NCI-H1105 treated with DMSO at 0.1 percent for 48 hours (cell line): ENCODE data around the gene PCP2.

Experiments used
- DNase-seq: peaks from one replicate; lab custom pipeline; 2025; lab: John Stamatoyannopoulos, UW

PCP2 gene

GRCh38 chr19:7633698-7634097, at the start of gene PCP2:
TSS of gene PCP2 (minus strand) at chr19:7633719. CDS start at chr19:7633457, 262 bp downstream.
- DNase-seq, result no peak

GRCh38 chr19:7682175-7682855, 48.8 kb upstream of the PCP2 start:
- DNase-seq, result no peak

- DNase-seq, result no peak
Measured at GRCh38 chr19:7681340-7682174, 48.0 kb upstream of the PCP2 start.

- peak; percentile 74 for DNase-seq
Measured at GRCh38 chr19:7680606-7681339, 47.3 kb upstream of the PCP2 start, which contains the start of gene TRAPPC5. TSS of gene TRAPPC5 (plus strand) at chr19:7680833. CDS start at chr19:7682254, 1,421 bp downstream.

- DNase-seq, result no peak
Measured at GRCh38 chr19:7679771-7680605, 46.5 kb upstream of the PCP2 start.

DNA sequence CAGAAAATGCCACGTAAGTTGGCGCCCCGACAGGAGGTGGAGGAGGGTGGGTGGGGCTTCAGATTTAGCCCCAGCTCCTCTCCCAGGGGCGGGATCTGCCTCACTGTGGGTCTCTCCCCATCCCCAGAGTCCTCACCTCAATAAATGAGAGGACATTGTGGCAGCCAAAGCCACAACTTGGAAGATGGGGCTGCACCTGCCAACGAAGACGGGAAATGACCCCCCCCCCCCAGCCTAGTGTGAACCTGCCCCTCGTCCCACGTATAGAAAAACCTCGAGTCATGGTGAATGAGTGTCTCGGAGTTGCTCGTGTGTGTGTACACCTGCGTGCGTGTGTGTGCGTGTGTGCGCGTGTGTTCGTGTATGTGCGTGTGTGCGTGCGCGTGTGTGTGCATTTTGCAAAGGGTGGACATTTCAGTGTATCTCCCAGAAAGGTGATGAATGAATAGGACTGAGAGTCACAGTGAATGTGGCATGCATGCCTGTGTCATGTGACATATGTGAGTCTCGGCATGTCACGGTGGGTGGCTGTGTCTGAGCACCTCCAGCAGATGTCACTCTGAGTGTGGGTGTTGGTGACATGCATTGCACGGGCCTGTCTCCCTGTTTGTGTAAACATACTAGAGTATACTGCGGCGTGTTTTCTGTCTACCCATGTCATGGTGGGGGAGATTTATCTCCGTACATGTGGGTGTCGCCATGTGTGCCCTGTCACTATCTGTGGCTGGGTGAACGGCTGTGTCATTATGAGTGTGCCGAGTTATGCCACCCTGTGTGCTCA, 45.6 kb upstream of the PCP2 start:
- peak; percentile 15 for DNase-seq

DNA sequence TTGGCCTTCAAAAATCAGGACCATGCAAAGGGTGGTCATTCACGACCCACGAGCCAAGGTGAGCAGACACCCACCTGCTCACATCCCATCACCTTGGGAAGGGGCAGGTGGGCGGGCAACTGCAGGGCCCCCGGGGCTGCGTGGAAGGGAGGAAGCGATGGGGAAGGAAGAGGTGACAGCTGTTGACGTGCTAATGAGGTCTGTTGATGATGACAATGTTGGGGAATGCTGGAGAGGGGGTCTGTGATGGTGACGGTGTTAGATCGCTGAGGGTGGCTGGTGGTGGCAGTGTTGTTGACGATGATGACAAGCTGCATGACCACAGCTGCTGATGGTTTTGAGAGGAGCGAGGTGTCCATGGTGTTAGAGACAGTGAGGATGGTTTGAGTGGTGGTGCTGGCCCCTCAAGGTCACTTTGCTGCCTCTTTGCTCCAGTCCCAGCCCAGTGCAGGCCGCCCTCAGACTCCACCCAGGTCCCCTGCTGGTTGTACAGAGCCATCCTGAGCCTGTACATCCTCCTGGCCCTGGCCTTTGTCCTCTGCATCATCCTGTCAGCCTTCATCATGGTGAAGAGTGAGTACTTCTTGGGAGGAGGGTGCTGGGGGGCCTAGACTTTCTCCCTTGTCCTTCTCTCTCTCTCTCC, 44.3 kb upstream of the PCP2 start:
- DNase-seq, result no peak

- DNase-seq, result no peak
Measured at GRCh38 chr19:7676854-7677253, 43.3 kb upstream of the PCP2 start, which contains the start of gene MCEMP1. TSS of gene MCEMP1 (plus strand) at chr19:7677090. CDS start at chr19:7677121, 31 bp downstream.

GRCh38 chr19:7676376-7676775, 42.9 kb upstream of the PCP2 start:
- no peak for DNase-seq

- DNase-seq, result no peak
Measured at GRCh38 chr19:7674010-7675005, 40.8 kb upstream of the PCP2 start.

GRCh38 chr19:7672522-7672921, 39.0 kb upstream of the PCP2 start:
- DNase-seq, result no peak

- DNase-seq, result no peak
Measured at GRCh38 chr19:7670790-7671189, 37.3 kb upstream of the PCP2 start.

DNA sequence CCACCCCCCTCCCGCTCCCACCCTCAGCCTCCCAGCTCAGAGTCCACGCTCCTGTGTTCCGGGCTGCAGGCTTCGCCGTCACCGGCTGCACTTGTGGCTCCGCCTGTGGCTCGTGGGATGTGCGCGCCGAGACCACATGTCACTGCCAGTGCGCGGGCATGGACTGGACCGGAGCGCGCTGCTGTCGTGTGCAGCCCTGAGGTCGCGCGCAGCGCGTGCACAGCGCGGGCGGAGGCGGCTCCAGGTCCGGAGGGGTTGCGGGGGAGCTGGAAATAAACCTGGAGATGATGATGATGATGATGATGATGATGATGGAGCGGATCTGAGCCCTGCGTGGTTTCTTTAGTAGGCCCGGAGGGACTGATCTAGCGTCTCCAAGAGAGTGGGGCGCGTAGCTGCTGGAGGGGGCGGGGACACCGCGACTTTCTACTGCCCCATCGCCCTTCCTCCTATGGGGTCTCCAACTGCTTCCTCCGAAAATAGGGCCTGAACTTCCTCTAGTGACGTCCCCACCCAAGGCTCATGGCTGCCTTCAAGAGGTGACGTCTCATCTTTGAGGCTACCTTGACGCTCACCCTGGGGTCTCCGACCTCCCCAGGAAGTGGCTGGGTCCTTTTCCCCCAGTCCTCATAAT, 36.7 kb upstream of the PCP2 start:
- DNase-seq, result no peak

DNA sequence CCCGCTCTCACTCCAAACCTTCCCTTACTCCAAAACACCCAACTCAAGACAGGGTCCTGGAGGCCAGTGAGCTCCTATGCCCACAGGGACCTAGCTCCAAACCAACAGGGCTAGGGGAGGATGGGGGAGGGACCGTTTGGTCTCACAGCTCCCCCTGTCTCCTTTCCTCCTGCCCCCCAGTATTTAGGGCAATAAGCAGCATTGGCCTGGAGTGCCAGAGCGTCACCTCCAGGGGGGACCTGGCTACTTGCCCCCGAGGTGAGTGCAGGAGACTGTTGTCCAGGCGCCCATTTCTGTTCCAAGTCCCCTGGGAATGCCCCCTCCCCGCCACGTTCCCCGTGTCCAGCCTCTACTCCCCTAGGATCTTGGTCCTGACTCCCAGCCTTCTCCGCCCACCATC, 36.1 kb upstream of the PCP2 start:
- DNase-seq, result no peak

GRCh38 chr19:7668842-7669241, 35.3 kb upstream of the PCP2 start, which contains the start of gene RETN:
TSS of gene RETN (plus strand) at chr19:7669049. CDS start at chr19:7669327, 278 bp downstream.
- DNase-seq, result no peak

DNA sequence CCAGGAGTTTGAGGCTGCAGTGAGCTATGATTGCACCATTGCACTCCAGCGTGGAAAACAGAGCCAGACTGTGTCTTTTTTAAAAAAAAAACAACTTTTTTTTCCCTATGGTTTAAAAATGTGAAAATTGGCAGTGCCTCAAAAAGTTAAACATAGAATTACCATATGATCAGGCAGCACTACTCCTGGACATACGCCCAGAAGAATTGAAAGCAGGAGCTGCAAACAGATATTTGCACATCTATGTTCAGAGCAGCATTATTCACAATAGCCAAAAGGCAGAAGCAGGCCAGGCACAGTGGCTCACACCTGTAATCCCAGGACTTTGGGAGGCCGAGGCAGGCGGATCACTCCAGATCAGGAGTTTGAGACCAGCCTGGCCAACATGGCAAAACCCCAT, 31.6 kb upstream of the PCP2 start:
- DNase-seq, result no peak

GRCh38 chr19:7663706-7664105, 30.2 kb upstream of the PCP2 start:
- no peak for DNase-seq

DNA sequence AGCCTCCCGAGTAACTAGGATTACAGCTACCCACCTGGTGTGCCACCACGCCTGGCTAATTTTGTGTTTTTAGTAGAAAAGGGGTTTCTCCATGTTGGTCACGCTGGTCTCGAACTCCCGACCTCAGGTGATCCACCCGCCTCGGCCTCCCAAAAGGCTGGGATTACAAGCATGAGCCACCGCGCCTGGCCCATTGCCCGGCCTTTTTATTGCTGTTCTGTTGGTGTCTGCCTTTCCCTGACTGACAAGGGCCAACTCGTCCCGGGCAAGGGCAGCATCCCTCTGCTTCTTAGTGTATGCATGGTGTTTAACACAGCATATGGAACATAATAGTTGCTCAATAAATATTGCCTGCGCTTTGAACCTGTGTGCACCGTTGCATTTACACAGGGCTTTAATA, 29.1 kb upstream of the PCP2 start:
- no peak for DNase-seq
